NCI-H2081 treated with DMSO at 0.1 percent for 48 hours (cell line): ENCODE measurements around the gene SLC16A3.

ENCODE experiments used
- DNase-seq: peaks from one replicate; lab custom pipeline; 2025; lab: John Stamatoyannopoulos, UW

The SLC16A3 gene

GRCh38 chr17:82287013-82287867 lies 58.4 kb downstream of the SLC16A3 start:
- DNase-seq: no peak

- DNase-seq: no peak
Measured at GRCh38 chr17:82287868-82288801, 59.3 kb downstream of the SLC16A3 start.
